Hematopoietic multipotent progenitor cell treated with erythropoietin and hydrocortisone succinate and interleukin-3 and kit ligand, for 6 days (in vitro differentiated cells): Measurements from ENCODE around the gene ABCA4.

ENCODE experiments used
- DNase-seq: peaks from one replicate; pipeline ENCODE4 v3.0.0-alpha.2; 2015

Gene ABCA4

DNA sequence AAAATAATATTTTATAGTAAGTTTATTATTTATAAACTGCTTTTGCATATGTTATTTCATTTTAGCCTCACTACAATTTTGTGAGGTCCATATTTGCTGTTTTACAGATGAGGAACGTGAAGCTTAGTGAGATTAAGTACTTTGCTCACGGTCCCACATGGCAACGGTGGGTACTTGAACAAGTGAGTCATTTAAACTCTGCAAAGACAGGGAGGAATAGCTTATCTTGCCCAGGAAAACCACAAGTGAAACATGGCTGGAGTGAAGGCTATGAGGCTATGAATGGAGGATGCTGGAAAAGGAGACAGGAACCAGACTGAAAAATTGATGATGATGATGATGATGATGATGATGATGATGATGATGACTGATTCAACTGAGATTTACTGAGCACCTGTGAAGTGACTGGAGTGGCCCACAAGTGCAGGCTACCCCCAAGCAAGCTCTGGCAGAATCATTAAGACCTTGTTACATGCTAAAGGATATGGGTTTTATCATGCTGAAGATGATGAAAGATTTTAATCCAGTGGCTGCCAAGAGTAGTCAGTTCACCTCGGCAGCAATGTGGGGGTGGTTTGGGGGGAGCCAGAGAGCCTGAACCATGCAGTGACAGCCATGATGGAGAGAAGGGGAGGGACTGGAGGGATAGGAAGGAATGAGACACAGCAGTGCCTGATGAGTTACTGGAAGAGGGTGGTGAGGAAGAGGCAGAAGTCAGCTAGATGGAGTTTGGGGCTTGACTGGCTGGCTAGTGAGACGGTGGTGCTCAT lies 1.4 kb upstream of the ABCA4 start:
- DNase-seq: no peak

DNA sequence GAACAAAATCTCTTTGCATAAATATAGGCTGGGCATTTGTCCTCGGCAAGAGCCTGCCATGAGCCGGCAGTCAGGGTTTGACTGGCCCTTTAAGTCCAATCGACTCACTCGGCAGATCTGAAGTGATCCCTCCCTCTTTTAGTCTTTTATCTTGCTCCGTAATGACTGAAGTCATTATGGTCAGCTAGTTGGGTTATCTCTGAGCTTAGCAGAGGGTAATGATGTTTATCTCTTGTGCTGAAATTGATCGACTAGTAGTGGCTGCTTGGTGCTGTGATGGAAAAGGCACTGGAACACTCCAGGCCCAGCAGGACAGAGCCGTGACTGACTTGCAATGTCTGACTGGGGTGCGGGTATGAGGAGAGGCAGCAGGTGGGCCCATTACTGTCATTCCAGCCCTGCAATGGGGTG lies 468 bp upstream of the ABCA4 start:
- DNase-seq: no peak

DNA sequence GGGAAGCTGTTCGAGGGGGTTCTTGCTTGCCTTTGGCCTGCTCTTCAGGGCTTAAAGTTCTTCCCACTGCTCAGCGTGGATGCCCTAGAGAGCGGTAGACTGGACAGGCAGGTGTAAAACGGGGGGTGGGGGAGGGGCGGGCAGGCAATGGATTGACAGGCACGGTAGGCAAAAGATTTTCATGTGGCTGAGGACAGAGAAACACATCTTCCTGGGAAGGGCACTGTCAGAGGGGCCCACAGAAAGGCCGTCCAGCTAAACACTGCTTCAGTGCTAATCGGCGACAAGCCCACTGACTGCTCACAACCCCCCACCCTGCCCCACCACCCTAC lies 412 bp downstream of the ABCA4 start:
- DNase-seq: no peak

DNA sequence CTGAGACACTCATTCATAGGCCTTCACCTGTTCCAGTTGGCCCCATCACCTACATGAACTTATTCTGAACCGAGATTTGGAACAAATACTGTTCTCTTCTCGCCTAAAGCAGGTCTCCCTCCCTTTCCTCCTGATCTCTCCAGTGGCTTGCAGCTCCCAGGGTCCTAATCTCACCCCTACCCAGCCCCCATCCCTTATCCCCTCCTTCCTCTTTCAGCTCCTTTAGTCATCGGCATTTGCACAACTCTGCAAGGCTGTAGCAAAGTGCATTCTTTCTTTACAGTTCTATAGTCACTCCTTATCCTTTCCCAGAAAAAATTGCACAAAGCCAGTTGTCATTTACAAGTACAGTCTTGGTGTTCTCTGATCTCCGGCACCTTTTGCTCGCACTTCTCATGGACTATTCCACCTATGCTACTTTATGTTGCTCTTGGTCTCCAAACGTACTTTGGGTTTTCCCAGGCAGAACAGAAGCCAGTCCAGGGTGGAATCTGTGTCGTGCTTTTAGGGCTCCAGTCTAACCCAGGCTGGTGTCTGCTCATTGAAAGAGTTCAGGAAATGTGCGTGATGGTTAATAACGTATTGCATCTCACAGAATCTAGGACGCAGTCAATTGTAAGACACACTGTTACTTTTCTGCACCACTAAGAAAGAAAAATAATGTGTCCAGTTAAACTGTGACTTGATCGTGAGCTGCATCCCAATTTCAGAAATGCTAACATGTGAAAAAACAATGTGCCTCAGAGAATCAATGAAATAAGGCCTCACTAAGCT lies 965 bp downstream of the ABCA4 start:
- no peak for DNase-seq

DNA sequence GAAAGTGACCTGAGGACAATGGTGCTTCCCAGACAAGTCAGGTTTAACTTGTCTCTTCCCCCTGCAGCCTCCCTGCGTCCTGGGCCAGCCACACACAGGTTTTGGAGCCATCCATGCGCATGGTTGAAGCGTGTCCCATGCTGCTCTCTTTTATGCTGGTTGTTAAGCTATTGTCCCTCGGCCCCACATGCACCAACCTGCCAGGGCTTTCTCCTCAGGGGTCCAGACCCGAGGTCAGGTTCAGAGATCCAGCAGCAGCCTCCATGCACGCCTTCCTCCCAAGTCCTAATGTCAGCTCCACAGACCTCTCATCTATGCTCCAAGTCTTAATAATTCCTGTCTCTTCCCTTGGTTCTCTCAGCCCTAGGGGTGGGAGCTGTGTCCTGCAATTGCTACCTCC lies 1.6 kb downstream of the ABCA4 start:
- no peak for DNase-seq

DNA sequence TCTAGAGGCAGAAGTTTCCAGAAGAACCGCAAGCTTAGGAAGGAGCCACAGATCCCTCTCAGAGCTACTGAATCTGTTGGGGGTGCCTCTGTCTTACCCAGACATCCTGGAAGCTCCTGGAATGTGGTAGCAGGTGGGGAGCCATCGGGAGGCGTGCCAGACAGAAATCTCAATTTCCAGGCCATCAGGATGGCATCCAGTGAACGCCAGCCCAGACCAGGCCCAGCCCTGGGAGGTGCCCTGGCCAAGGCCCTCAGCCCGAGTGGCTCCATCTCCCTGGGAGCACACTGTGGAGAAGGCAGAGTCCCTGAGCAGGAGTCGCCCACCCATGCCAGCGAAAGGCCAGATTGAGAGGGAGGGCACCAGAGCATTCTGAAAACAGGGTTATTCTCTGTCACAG lies 2.5 kb downstream of the ABCA4 start:
- DNase-seq: no peak

DNA sequence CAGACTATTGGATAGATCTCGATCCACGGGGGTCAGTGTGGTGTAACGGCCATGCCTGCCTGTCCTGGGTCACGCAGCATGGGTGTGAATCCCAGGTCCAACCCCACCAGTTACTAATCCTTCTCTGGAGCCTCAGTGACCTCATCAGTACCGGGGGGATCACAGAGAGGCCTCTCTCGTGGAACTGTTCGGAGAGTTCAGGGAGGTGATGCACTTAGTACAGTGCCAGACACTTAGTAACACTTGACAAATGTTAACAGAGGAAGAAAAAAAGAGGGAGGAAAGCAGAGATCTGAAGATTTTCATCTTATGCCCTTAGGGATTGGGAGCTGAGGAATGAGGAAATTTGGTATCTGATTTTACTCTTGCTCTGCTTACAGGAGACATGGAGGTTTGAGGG lies 2.9 kb downstream of the ABCA4 start:
- DNase-seq: no peak

DNA sequence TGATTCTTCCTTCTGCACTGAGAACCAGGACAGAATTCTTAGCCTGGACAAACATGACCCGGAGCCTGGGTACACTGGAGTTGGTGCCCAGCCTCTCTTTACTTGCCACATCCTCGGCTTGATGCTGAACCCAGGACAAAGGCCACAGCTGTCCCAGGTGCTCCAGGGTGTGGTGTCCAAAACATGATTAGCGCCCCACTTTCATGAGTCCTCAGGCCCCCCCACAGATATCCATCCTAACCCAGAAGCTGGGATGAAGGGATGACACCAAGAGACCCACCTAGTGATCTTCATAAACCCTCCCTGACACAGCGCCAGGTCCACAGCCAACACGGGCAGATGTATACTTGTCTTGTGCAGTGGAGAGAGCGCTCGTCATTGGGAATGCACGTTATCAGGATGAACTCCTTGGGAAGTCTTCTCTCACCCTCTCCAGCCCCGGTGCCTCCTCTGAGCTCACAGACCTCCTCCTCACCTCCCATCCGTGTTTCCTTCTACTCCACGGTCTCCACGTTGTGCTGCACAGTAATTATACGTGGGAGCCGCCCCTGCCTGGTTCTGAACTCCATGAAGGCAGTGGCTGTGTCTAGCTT lies 3.6 kb downstream of the ABCA4 start:
- DNase-seq: no peak

DNA sequence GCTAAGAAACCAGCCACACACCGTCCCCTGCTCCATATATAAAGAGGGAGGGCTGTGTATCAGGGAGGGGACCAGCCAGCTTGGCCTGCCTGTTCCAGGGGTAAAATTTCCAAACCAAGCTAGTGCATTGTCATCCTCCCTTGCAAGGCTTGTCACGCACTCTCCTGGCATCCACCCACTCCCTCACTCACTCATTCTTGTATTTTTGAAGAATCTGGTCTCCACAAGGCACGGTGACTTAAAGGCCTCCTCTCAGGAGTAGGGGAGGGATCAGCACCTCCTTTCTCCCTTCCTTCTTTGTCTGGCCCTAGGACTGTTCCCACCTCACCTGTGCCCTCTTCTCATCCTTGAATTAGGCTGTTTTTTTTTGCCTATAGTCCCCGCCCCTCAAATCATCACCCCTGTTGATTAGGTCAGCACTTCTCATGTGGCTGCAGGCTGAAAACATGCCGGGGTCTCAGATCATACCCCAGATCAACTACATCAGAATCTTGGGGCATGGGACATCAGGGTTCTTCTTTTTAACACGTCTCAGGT lies 5.0 kb downstream of the ABCA4 start:
- no peak for DNase-seq

DNA sequence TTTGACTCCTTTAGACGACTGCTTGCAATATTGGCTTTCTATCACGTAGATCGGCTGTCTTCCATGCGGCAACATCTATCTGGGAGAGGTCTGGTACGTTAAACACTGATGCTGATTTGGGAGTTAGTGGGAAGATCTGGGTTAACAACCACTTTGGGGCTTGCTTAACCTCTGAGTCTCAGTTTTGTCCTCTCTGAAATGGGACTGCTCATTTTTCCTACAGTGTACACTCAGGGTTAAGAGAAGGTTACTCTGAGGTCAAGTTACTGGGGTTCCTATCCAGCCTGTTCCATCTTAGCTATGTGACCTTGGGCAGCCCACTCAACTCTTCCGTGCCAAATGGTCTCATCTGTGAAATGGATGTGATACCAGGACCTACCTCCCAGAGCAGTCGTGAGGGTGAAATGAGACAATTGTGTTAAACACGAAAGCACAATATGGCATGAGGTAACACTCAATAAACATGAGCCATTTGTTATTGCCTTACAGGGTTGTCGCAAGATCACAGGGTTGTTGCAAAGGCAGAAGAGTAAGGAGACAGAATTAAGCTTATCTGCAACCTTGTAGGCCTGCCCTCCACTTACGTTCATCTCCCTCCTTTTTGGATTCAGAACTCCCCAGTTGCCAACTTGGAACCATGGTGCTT lies 5.6 kb downstream of the ABCA4 start:
- DNase-seq: no peak

DNA sequence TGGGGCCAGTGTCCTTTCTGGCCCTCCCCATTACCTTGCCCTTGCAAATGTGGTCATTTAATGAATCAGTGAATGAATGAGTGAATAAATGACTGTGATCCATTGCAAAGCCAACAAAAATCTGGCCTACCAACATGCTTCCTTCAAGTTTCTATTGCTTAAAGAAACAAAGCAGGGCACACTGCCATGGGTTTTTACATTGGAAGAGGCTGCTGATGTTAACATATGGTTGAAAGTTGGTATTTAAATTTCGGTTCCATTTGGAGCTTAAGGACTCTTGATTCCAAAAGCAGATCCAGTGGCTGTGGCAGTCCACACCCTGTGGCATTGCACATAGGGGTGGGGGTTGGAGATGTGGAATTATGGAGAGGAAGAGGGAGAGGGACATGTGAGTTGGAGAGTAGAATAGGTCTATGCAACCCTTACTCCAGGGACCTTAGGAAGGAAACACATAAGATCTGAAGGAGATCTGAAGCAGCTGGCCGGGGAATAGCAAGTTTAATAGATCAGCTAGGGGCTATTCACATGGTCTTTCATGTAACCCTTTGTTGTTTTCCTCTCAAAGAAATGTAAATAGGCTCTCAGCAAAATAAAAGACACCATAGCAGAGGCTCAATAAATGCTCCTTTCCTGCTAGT lies 7.2 kb downstream of the ABCA4 start:
- no peak for DNase-seq

DNA sequence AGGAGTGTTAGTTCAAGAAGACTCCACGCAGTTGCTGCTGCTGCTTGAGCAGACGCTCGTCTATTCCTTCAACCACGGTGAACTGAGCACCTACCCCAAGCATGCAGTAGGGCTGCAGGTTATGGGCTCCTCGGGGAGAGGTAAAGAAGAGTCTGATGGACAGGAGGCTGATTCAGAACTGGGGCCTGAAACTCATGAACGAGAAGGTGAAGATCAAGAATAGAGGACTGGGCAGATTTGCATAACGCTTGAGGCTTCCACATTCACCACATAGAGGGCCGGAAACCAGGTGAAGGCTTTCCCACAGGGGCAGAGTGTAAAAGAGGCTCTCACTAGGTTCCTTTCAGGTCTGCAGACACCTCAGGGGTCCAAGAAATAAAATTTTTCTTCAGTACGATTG lies 9.1 kb downstream of the ABCA4 start:
- DNase-seq: no peak

DNA sequence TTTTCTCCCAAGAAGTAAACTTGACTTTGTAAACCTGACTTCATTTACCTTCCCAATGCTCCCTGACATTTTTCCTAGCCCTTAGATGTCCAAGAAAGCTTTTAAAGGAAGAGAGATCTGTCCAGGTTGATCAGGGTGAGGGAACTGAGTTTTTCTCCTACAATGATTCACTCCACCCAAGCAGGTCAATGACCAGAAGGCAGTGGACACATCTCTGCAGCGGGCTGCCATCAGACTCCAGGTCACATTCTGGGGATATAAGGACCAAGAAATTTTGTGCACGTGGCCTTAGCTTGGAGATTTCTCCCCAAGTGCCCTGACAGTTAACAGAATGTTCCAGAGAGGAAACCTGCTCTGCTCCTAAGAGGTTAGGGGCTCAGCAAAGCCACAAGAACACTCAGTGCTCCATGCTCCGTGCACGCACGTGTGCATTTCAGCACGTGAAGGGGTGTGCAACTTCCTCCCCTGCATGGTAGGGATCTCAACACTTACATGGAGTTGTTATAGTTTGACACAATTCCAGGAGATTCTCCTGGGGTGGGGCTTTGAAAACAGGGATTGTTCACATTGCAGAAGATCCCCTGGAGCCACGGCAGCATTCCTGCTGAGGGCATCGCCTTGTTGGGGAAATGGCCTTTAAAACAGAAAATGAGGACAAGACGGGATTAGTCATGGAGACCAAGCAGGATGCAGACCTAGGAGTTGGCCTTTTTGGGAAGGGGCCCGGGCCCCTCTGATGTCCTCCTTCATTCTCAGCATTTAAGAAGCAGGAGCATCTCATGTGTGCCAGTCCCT lies 9.8 kb downstream of the ABCA4 start:
- DNase-seq: no peak

DNA sequence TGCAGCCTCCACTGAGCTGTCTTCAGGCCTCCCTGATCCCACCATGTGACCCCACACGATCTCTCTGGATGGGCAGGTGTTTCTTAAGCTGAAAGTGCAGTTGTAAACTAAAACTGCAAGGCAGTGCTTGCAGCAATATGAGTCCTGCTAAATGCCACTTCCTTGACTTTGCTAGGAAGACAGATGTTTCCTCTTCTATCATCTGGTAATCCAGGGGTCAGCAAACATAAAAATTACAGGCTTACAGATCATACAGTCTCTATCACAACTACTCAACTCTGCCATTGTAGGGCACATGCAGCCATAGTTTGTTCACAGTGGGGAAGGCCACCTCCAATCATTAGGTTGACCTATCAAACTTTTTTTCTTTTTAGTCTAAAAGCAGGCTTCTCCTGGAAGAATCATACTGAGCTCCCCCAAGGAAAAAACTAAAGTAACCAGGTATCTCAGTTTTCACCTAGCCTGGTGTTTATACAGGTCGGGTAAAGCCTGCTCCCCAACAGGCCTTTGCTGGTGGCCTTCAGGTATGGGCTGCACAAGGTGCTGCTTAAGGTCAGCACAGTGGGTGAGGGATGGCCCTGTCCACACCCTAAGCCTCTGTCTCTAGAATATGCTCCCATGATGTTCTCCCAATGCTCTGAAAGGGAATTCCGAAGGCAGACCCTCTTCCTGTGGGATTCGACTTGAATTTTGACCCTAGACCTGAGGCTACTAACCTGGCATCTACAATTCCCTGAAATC lies 10.8 kb downstream of the ABCA4 start:
- no peak for DNase-seq

DNA sequence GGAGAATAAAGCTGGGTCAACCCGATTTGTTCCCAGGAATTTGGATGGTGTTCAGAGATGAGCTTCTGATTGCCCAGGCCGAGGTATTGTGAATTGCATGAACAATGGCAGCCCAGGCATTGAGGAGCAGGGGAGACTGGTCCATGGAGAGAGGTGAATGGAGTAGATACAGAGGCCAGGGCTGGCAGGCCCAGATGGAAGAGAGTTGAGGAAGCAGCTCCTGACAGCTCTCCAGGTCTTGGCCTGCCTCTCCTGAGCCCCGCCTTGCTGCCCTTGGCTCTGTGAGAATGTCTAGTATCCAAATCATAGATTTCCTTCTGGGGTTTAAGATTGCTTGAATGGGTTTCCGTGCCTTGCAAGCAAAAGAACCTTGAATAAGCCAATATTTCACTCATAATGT lies 11.5 kb downstream of the ABCA4 start:
- no peak for DNase-seq

DNA sequence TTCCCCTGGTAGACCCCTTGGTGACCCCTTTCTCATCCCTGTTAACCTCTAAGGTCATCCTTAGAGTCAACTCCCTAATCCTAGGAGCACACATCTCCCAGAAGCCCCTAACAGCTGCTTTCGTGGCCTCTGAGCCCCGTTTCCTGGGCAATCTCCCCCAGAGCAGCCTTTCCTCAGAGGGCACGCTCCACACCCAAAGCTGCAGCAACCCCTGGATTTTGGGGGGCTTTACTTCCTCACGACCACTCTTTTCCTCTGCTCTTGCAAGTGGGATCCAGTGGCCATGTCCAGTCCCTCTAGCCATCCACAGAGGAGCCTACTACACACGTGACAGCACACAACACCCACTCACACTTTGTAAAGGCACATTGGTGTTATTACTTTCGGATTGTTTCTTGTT lies 13.8 kb downstream of the ABCA4 start:
- DNase-seq: no peak

DNA sequence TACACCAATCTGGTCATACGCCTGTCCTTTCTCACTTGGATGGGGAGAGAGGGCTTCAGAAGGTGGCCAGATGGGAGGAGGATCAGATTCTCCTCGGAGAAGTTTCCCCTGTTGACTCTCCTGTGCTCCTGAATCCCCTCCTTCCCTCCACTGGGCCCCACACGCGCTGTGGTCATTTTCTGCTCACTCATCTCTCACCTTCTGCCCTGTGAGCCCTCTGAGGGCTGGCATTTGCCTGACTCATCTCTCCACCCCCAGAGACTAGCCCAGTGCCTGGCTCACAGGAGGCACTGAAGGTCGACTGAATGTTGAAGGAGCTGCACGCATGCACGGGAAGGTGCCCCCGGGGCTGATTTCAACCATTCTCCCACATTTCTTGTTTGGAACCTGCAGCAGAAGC lies 14.2 kb downstream of the ABCA4 start:
- no peak for DNase-seq

DNA sequence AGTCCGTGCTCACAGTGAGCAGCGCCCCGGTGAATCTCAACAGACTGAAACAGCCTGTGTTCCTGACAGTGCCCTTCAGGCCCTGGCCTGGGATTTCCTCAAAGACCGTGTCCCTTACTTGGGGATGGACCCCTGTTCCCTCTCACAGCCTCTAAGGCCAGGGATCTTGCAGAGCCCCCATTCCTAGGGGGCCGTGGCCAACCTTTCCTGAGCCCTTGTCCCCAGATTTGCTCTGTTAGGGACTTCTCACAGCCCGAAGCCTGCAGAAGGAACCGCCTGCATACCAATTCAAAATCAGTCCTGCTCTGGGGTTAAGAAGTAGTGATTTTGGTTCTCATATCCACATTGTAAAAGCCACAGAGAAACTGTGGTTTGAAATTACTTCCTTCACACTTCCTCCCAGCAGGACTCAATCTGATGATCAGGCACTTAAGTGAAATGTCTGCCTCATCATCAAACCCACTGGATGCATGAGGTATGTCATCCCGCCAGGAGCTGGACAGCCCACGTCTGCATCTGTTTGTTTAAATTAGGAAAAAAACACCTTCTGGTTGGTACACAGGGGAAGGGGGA lies 14.9 kb downstream of the ABCA4 start:
- DNase-seq: peak; percentile 24

DNA sequence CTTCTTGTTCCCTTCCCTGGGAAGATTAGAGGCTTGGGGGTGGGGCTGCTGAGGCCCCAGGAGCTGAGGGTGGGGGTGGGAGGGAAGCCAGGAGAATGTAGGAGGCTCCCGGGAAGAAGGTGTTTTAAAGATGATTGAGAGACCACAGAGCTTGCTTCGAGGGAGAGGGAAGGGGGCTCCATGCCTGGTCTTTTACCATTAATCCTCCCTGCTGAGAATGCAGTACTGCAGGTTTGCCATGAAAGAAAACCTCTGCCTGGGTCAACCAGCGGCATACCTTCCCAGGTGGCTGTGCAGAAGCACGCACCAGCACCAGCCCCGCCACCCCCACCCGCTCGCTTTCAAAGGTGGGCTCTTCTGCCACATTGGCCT lies 15.4 kb downstream of the ABCA4 start:
- no peak for DNase-seq

DNA sequence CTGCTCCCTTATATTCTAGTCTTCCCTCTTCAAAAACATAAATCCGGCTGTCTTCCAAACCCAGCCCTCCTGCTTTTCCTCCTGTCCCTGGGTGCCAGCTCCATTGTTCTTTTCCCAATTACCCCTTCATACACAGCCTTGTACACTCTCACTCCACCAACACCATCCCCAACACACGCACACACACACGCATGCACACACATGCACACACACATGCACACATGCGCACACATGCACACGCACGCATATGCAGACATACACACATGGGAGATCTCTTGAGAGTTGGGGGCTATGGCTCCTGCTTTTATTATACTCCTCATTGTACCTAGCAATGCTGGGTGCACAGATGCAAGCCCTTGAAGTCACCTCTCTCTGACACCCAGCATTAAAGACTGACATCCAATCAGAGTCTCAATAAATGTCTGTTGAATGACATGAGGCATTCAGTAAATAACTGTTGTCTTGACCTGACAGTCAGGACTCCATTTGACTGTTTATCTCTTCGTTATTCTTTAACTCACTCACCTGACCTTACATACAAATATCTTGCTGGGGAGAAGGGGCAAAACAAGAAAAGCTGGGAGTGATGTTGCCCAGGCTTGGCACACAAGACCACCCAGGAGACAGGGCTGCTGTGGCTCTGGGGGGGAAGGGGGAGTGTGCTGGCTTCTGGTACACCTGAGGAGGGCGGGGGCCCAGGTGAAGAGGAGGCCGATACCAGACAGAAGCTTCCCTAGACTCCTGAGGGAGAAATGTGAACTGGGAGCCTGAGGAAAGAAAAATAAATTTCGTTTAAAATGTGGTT lies 16.0 kb downstream of the ABCA4 start:
- no peak for DNase-seq
